ENCODE results near the gene EFNA3. TPM values are rescaled to one million over a fixed set of nuclear protein-coding genes. Genes with fewer than 3 reads are reported as not detected.

EFNA3 gene
- total RNA-seq, 4 donors from 2014 or later: 2.3 to 8.7 (median 5.3) TPM

GRCh38 chr1:155061381-155062150 is 17.1 kb upstream of the EFNA3 start:
- Histone ChIP-seq H3K27ac (no peak overlapping the region), H3K36me3 (peaks cover 0 to 48% (median 0%) of the 10 kb centered on the region in 3 donors), H3K4me3 (peak overlapping the region in 1 of 4 donors; percentile 20), H3K4me1 (peaks cover 0 to 35% (median 19%) of the 10 kb centered on the region in 4 donors), H3K9me3 (peaks cover 0 to 4% (median 0%) of the 10 kb centered on the region in 4 donors), H3K27me3 (no peaks in the 10 kb centered on the region)
- TF ChIP-seq POLR2A (IDR thresholded peaks at IDR 0.05): no peak
- TF ChIP-seq CTCF (IDR thresholded peaks at IDR 0.05): peak; percentile 99 to 100 (median 99)
- peak; percentile 94 to 98 (median 98) for DNase-seq

- H3K9me3 ChIP-seq: peaks cover 0 to 4% (median 0%) of the 10 kb centered on the region in 4 donors
- H3K27ac ChIP-seq: peak overlapping the region in 3 of 4 donors; percentile 87 to 94 (median 90)
- peak overlapping the region in 3 of 4 donors; percentile 60 to 83 (median 81) for H3K4me3 ChIP-seq
- peaks cover 0 to 41% (median 0%) of the 10 kb centered on the region in 3 donors for H3K36me3 ChIP-seq
- H3K27me3 ChIP-seq: no peaks in the 10 kb centered on the region
- H3K4me1 ChIP-seq: peaks cover 0 to 35% (median 19%) of the 10 kb centered on the region in 4 donors
- DNase-seq: peak in 2 of 3 donors; percentile 20 to 59
- TF ChIP-seq POLR2A (IDR thresholded peaks at IDR 0.05) (no peak), CTCF (IDR thresholded peaks at IDR 0.05) (no peak)
Measured at GRCh38 chr1:155062151-155062686, 16.4 kb upstream of the EFNA3 start.

- H3K4me3 ChIP-seq: peak overlapping the region; percentile 47 to 83 (median 70)
- TF ChIP-seq POLR2A (IDR thresholded peaks at IDR 0.05): peak in 1 of 2 donors; percentile 25
- peak; percentile 79 to 87 (median 84) for TF ChIP-seq CTCF (IDR thresholded peaks at IDR 0.05)
- DNase-seq: peak; percentile 76 to 88 (median 88)
- H3K27me3 ChIP-seq: no peaks in the 10 kb centered on the region
- H3K9me3 ChIP-seq: peaks cover 0 to 4% (median 0%) of the 10 kb centered on the region in 4 donors
- H3K4me1 ChIP-seq: peaks cover 0 to 35% (median 19%) of the 10 kb centered on the region in 4 donors
- peaks cover 0 to 41% (median 0%) of the 10 kb centered on the region in 3 donors for H3K36me3 ChIP-seq
- H3K27ac ChIP-seq: peak overlapping the region; percentile 63 to 94 (median 88)
Measured at GRCh38 chr1:155062702-155063411, 15.8 kb upstream of the EFNA3 start.

- peaks cover 0 to 38% (median 0%) of the 10 kb centered on the region in 3 donors for H3K36me3 ChIP-seq
- DNase-seq: peak; percentile 89 to 95 (median 91)
- peak within 1 kb of the TSS; percentile 47 to 83 (median 70) for H3K4me3 ChIP-seq
- peaks cover 0 to 4% (median 0%) of the 10 kb centered on the region in 4 donors for H3K9me3 ChIP-seq
- TF ChIP-seq POLR2A (IDR thresholded peaks at IDR 0.05): peak; percentile 80 to 92
- TF ChIP-seq CTCF (IDR thresholded peaks at IDR 0.05): no peak
- H3K4me1 ChIP-seq: peaks cover 0 to 35% (median 19%) of the 10 kb centered on the region in 4 donors
- peak within 1 kb of the TSS; percentile 63 to 94 (median 88) for H3K27ac ChIP-seq
- no peaks in the 10 kb centered on the region for H3K27me3 ChIP-seq
Measured at GRCh38 chr1:155063550-155064110, 15.0 kb upstream of the EFNA3 start, which contains the start of gene EFNA4. EFNA4 (plus strand) TSS chr1:155063740; CDS start chr1:155063824, 84 bp downstream.
